Ramos (cell line): ENCODE results near the gene UBFD1.

Experiments used
- in situ Hi-C: fragments of 300-500 bp; cut with MboI; formaldehyde crosslinking; loops from one replicate; pipeline ENCODE4 v1.14.3; 2022; ENCODE audit warnings: low sequenced_read_pairs; ENCODE audit not compliant: unreplicated experiment

UBFD1 gene

GRCh38 chr16:23564575-23565363, 7.2 kb downstream of the UBFD1 start:
- in situ Hi-C loops: no loop called here

- in situ Hi-C loops: no loop called here
These were observed 9.2 kb downstream of the UBFD1 start for GRCh38 chr16:23566724-23567123.

GRCh38 chr16:23567602-23568001, 10.1 kb downstream of the UBFD1 start:
- in situ Hi-C loops: no loop called here

- in situ Hi-C loops: no loop called here
These were observed 13.6 kb downstream of the UBFD1 start for GRCh38 chr16:23570992-23571632.

GRCh38 chr16:23571895-23572294, 14.4 kb downstream of the UBFD1 start:
- in situ Hi-C loops: no loop called here

DNA sequence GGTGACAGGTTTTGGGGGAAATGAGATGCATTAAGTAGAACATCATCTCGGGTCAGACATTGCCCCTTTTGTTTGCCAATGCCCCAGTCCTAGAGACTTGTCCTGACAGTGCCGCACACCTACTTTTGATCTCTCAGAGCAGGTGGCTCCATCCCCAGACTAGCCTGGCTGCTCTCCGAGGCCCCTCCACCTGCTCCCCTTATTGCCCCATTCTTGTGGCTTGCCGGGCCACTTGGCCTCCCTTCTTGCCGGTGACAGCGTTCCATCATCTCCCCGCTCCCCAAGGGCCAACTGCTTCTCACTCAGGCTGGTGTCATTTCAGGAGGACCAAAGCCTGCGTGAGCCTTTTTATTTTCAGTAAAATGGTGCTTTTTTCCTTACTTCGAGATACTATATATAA, 14.9 kb downstream of the UBFD1 start:
- in situ Hi-C loops: no loop called here

DNA sequence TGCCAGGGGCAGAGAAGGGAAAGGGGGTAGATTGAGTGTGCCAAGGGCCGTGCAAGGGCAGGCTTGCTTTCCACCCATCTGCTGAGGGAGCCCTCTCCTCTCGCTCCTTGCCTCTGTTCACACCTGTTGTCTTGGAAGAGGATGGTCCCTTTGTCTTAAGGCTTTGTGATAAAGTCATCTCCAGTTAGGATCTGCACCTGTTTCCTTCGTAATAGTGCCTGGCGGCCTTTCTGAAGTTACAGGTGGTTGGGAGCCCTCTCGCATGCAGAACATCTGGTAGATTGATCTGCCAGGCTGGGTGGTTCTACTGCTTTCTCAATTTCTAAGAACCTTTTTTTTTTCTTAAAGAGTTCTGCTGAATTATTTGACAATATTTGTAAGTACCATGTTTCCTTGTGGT, 16.3 kb downstream of the UBFD1 start:
- in situ Hi-C loops: no loop called here

GRCh38 chr16:23575834-23576233, 18.3 kb downstream of the UBFD1 start:
- in situ Hi-C loops: loop anchor here (25.0 kb wide), 1 partner anchor 389 kb away; the partner anchor contains the start of gene SCNN1G

DNA sequence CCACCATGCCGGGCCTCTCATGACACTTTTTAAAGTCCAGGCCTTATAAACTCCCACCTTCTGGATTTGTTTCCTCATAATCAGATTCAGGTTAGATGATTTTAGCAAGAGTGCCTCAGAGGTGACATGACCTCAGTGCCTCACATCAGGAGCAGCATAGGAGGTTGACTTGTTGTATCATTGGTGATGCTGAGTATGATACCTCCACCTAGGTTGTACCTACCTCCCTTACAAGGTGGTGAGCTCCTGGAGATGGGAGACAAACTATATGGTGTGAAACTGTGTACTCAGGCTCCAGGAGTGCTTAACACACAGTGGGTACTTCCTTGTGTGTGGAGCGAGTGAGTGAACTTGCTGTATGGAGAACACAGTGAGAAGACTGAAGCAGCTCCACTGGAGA, 20.0 kb downstream of the UBFD1 start:
- in situ Hi-C loops: loop anchor here (25.0 kb wide), 1 partner anchor 390 kb away; the partner anchor contains the start of gene SCNN1G

DNA sequence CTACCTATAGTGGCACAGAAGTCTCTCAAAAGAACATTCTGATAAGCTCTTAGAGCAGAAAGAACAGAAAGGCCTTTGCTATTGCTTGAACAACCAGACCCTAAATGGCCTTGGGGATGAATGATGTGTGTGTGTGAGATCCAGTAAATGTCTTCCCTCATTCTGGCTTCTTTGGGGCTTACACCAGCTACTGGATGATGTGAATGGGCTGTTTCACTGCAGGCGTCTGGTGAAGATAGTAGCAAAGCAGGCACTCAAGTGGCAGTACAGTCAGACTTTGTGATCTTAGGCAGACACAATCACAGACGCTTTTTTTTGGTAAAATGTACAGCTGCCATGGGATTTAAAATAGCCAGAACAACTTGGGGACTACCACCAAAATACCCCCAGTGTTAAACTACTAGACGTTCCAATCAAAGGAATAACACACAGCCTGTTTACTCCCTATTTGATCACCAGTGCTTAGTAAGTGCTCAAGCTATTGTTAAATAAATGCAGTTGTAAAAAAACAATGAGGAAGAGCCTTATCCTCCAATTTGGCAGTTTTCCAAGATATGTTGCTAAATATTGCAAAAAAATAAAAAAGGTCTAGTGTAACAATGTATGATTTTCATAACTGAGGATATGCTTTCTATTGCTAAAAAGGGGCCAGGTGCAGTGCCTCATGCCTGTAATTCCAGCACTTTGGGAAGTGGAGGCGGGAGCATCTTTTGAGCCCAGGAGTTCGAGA, 20.7 kb downstream of the UBFD1 start:
- in situ Hi-C loops: loop anchor here (25.0 kb wide), 1 partner anchor 391 kb away; the partner anchor contains the start of gene SCNN1G

DNA sequence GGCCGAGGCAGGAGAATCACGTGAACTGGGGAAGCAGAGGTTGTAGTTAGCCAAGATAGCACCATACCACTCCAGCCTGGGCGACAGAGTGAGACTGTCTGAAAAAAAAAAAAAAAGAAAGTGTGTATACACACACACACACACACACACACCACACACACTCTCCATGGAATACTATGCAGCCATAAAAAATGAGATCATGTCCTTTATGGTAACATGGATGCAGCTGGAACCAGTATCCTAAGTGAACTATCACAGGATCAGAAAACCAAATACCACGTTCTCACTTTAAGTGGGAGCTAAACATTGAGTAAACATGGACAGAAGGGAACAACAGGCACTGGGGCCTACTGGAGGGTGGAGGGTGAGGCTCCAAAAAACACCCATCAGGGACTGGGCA, 21.8 kb downstream of the UBFD1 start:
- in situ Hi-C loops: loop anchor here (25.0 kb wide), 1 partner anchor 392 kb away; the partner anchor contains the start of gene SCNN1G

DNA sequence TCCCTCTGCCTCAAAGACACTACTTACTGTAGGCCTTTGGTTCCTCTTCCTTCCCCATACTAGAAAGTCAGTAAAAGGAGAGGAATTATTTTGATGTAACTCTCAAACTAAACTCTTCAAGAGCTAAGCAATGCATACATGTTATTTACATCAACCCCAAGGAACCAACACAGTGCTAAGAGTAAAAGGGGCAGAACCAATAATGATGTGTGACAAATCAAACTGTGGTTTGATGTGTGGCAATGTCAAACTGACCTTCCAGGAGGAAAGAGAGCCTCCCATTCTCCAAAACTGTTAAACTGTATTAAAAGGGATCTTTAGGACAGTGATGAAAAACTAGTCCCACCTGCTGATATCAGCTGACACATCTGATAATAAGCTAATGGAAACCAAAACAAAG, 22.9 kb downstream of the UBFD1 start:
- in situ Hi-C loops: loop anchor here (25.0 kb wide), 1 partner anchor 393 kb away; the partner anchor contains the start of gene SCNN1G

GRCh38 chr16:23581764-23582163, 24.2 kb downstream of the UBFD1 start:
- in situ Hi-C loops: loop anchor here (25.0 kb wide), 1 partner anchor 394 kb away; the partner anchor contains the start of gene SCNN1G

DNA sequence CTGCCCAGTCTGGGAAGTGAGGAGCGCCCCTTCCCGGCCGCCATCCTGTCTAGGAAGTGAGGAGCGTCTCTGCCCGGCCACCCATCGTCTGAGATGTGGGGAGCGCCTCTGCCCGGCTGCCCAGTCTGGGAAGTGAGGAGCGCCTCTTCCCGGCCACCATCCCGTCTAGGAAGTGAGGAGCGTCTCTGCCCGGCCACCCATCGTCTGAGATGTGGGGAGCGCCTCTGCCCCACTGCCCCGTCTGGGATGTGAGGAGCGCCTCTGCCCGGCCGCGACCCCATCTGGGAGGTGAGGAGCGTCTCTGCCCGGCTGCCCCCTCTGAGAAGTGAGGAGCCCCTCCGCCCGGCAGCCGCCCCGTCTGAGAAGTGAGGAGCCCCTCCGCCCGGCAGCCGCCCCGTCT, 25.7 kb downstream of the UBFD1 start:
- in situ Hi-C loops: loop anchor here (25.0 kb wide), 1 partner anchor 396 kb away; the partner anchor contains the start of gene SCNN1G

GRCh38 chr16:23584186-23585076, 26.9 kb downstream of the UBFD1 start:
- in situ Hi-C loops: loop anchor here (25.0 kb wide), 1 partner anchor 397 kb away; the partner anchor contains the start of gene SCNN1G

GRCh38 chr16:23587726-23588125, 30.2 kb downstream of the UBFD1 start:
- in situ Hi-C loops: loop anchor here (25.0 kb wide), 1 partner anchor 400 kb away; the partner anchor contains the start of gene SCNN1G

- in situ Hi-C loops: loop anchor here (25.0 kb wide), 1 partner anchor 403 kb away; the partner anchor contains the start of gene SCNN1G
These were observed 32.7 kb downstream of the UBFD1 start for GRCh38 chr16:23590181-23590580.

DNA sequence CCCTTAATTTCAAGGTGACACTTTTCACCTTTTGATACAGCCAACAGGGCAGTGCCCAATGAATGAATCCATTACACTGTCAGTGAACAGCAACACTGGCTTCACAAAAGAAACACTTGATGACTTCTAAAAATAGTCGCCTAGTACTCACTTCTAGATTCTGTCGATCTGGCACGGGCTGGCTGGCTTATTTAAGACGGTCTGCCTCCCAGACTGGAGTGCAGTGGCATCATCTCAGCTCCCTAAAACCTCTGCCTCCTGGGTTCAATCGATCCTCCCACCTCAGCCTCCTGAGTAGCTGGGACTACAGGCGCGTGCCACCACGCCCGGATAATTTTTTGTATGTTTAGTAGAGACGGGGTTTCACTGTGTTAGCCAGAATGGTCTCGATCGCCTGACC, 36.7 kb downstream of the UBFD1 start:
- in situ Hi-C loops: loop anchor here (25.0 kb wide), 1 partner anchor 407 kb away; the partner anchor contains the start of gene SCNN1G

DNA sequence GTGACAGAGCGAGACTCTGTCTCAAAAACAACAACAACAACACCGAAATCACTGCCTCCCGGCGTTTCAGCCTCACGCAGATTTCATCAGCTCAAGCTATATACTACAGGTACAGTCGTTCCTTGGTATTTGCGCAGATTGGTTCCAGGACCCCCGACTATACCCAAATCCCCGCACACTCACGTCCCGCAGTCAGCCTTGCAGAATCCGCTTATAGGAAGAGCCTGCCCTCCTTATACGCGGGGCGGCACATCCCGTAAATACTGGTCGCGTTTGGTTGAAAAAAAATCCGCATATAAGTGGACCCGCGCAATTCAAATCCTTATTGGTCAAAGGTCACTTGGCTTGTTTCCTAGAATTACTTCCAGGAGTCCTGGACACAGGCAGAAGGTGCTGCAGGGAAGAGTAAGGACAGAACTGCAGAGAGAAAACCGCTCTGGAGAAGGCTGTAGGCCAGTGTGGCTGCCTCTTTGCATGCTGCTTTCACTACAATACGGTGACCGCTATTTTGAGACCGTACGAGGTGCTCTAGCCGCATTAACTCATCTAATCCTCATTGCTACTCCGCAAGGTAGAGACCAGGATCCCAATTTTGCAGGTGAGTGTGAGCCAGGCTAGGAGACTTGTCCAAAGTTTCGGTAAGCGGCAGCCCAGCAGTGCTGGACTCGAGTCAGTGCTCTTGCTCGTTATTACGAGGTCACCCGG, 37.9 kb downstream of the UBFD1 start:
- in situ Hi-C loops: loop anchor here (25.0 kb wide), 1 partner anchor 408 kb away; the partner anchor contains the start of gene SCNN1G
